ENCODE results near the gene LRRC75B.

GRCh38 chr22:24559471-24559870 lies 33.4 kb downstream of the LRRC75B start:
- TF ChIP-seq, protein P1, sequence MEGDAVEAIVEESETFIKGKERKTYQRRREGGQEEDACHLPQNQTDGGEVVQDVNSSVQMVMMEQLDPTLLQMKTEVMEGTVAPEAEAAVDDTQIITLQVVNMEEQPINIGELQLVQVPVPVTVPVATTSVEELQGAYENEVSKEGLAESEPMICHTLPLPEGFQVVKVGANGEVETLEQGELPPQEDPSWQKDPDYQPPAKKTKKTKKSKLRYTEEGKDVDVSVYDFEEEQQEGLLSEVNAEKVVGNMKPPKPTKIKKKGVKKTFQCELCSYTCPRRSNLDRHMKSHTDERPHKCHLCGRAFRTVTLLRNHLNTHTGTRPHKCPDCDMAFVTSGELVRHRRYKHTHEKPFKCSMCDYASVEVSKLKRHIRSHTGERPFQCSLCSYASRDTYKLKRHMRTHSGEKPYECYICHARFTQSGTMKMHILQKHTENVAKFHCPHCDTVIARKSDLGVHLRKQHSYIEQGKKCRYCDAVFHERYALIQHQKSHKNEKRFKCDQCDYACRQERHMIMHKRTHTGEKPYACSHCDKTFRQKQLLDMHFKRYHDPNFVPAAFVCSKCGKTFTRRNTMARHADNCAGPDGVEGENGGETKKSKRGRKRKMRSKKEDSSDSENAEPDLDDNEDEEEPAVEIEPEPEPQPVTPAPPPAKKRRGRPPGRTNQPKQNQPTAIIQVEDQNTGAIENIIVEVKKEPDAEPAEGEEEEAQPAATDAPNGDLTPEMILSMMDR (conservative IDR thresholded peaks at IDR 0.05): no peak
- TF ChIP-seq EZH2 (IDR thresholded peaks at IDR 0.05; ENCODE audit: low read depth): no peak
